Measurements from ENCODE around the gene SPRR2F. TPM values are rescaled to one million over a fixed set of nuclear protein-coding genes. Genes with fewer than 3 reads are reported as not detected.

SPRR2F gene
- not detected in 2 replicates for total RNA-seq
- not detected in 2 replicates for polyA plus RNA-seq
- not detected in 2 replicates for polyA plus RNA-seq (2011; cell fraction: cytosol; rRNA removed)
- not detected in 2 replicates for polyA plus RNA-seq (2011; cell fraction: nucleus; rRNA removed)
- not detected in 2 replicates for polyA plus RNA-seq (2012)
- polyA minus RNA-seq = not detected in 2 replicates
- polyA minus RNA-seq (2011; cell fraction: cytosol; rRNA and poly(A)+ RNA removed) = not detected
- polyA minus RNA-seq (2011; cell fraction: nucleus; rRNA and poly(A)+ RNA removed) = not detected in 2 replicates
- Bru-seq, nascent RNA = not detected
- not detected for BruChase-seq, experiment 1, labeled RNA remaining after a 6-hour chase
- BruChase-seq, experiment 2, labeled RNA remaining after a 2-hour chase = not detected
- long read RNA-seq = 0 reads

DNA sequence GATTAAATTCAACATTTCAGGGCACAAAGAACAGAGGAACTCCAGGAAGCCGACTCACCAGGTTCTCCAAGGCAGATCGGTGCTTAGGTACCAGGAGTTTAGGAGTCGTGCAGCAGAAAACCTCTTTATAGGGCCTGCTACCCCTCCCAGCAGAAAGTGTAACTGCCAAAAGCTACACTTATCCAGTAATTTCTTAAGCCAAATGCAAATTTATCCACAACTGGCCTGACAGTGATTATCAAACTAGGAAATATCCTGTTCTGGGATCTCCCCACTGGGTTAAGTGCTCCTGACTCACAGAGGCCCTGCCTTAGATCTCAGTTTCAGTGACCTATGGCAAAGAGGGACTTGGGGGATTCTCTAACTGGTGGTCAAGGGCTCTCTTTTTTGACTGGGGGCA is at the start of gene SPRR2F:
SPRR2F (minus strand) TSS at position 101 of the 400 bp plus-strand sequence. CDS start 783 bp downstream, outside the sequence.
- Histone ChIP-seq H3K4me1 (ENCODE audit: control insufficient read depth, extremely low read depth, insufficient read depth, low read length) (no peaks in the 10 kb centered on the region), H4K20me1 (replicated peaks; ENCODE audit: control insufficient read depth, extremely low read depth, insufficient read depth, low read length) (no peaks in the 10 kb centered on the region), H3K4me2 (ENCODE audit: insufficient read depth, low read length) (no peak within 1 kb of the TSS), H2AFZ (ENCODE audit: low read depth, low read length) (no peak within 1 kb of the TSS), H3K79me2 (ENCODE audit: control insufficient read depth, insufficient read depth, low read length) (no peaks in the 10 kb centered on the region), H3K9ac (replicated peaks; ENCODE audit: extremely low read depth, insufficient read depth, low read length) (no peak within 1 kb of the TSS), H3K36me3 (ENCODE audit: control insufficient read depth in 2 of 2, extremely low read depth in 1 of 2, insufficient read depth in 2 of 2, low read length in 2 of 2) (no peaks in the 10 kb centered on the region), H3K4me3 (replicated peaks in 1 of 3; ENCODE audit: insufficient read depth in 1 of 3, low read depth in 1 of 3, low read length in 3 of 3) (no peak within 1 kb of the TSS), H3K27ac (ENCODE audit: insufficient read depth, low read depth, low read length) (no peak within 1 kb of the TSS), H3K9me3 (replicated peaks; ENCODE audit: control insufficient read depth, insufficient read depth, low read length) (no peaks in the 10 kb centered on the region), H3K9me1 (replicated peaks; ENCODE audit: control insufficient read depth, extremely low read depth, insufficient read depth, low read length) (no peaks in the 10 kb centered on the region), H3K27me3 (ENCODE audit: control insufficient read depth in 2 of 2, insufficient read depth in 2 of 2, low read length in 2 of 2) (no peaks in the 10 kb centered on the region)
- TF ChIP-seq, protein P1, sequence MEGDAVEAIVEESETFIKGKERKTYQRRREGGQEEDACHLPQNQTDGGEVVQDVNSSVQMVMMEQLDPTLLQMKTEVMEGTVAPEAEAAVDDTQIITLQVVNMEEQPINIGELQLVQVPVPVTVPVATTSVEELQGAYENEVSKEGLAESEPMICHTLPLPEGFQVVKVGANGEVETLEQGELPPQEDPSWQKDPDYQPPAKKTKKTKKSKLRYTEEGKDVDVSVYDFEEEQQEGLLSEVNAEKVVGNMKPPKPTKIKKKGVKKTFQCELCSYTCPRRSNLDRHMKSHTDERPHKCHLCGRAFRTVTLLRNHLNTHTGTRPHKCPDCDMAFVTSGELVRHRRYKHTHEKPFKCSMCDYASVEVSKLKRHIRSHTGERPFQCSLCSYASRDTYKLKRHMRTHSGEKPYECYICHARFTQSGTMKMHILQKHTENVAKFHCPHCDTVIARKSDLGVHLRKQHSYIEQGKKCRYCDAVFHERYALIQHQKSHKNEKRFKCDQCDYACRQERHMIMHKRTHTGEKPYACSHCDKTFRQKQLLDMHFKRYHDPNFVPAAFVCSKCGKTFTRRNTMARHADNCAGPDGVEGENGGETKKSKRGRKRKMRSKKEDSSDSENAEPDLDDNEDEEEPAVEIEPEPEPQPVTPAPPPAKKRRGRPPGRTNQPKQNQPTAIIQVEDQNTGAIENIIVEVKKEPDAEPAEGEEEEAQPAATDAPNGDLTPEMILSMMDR (IDR thresholded peaks at IDR 0.05; ENCODE audit: extremely low read depth in 1 of 2, insufficient read depth in 1 of 2, low read depth in 1 of 2, low read length in 2 of 2) = no peak
- TF ChIP-seq JUN (IDR thresholded peaks at IDR 0.05; ENCODE audit: borderline replicate concordance, insufficient read depth, insufficient read length, low read depth) = no peak
- TF ChIP-seq, protein P2, sequence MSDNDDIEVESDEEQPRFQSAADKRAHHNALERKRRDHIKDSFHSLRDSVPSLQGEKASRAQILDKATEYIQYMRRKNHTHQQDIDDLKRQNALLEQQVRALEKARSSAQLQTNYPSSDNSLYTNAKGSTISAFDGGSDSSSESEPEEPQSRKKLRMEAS (IDR thresholded peaks at IDR 0.05; ENCODE audit: insufficient read depth, insufficient read length) = no peak
- TF ChIP-seq FOS (IDR thresholded peaks at IDR 0.05; ENCODE audit: borderline replicate concordance, insufficient read depth, low read length) = no peak
- TF ChIP-seq GATA2 (IDR thresholded peaks at IDR 0.05; ENCODE audit: insufficient read depth, insufficient read length, low read depth, low read length) = no peak
- TF ChIP-seq POLR2AphosphoS5 (IDR thresholded peaks at IDR 0.05; ENCODE audit: insufficient read depth, low read depth, low read length) = no peak
- no peak for TF ChIP-seq EZH2 (IDR thresholded peaks at IDR 0.05; ENCODE audit: borderline replicate concordance, low read depth, low read length, severe bottlenecking)
- no peak for TF ChIP-seq MYC (IDR thresholded peaks at IDR 0.05; ENCODE audit: low read depth, low read length)
- TF ChIP-seq POLR2A (IDR thresholded peaks at IDR 0.05; ENCODE audit: low read depth, low read length) = no peak
- FAIRE-seq (no peak), DNase-seq (ENCODE audit: low read depth, low spot score) (no peak)
- BruUV-seq (replicated peaks) = no TSS peak
- dilution Hi-C loops (cut with MboI; ENCODE audit: extremely low pct_ligation_motif_present, low sequenced_read_pairs) = no loop called here
- ChIA-PET POLR2A (no interaction called here), CTCF (no interaction called here)
- intact Hi-C loops (cut with micrococcal nuclease) = no loop called here
